GM19238 (cell line): ENCODE results near the gene HECTD1.
"Not testable (repeated sequence)": the region's sequence is repeated elsewhere in the genome, so short reads cannot be mapped to it uniquely, and the experiment has no call there.

Experiments used
- DNase-seq: peaks from one replicate; pipeline ENCODE4 v3.0.0; 2011; ENCODE audit warnings: low spot score; ENCODE audit not compliant: insufficient read length

Gene HECTD1

DNA sequence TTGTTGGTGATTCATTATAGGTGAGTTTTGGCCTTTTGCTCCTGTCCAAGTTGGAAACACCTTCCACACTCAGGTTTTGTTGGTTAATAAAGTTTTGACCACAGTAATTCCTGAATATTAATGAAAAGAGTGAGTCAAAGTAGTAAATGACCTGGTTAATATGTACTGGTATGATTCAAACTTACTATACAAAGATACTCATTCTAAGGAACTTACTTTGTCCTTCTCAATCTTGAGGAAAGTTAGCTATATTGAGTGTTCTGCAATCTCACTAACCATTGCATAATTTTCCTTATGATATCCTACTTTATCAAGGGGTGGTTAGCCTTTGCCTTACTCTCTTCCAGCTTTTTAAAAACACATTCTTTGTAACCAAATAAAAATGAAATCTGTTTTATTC lies 20.9 kb upstream of the HECTD1 start:
- DNase-seq: no peak

DNA sequence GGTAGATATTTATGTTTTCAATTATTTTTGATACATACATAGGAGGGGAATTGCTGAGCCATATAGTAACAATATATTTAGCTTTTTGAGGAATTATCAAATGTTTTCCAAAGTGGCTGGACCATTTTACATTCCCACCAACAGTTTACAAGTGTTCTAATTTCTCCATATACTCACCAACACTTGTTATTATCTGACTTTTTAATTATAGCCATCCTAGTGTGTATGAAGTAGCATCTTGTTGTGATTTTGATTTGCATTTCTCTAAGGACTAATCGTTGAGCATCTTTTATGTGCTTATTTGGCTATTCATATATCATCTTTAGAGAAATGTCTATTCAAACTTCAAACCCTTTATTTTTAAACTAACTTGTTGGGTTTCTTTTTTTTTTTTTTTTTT lies 17.2 kb upstream of the HECTD1 start:
- no peak for DNase-seq

DNA sequence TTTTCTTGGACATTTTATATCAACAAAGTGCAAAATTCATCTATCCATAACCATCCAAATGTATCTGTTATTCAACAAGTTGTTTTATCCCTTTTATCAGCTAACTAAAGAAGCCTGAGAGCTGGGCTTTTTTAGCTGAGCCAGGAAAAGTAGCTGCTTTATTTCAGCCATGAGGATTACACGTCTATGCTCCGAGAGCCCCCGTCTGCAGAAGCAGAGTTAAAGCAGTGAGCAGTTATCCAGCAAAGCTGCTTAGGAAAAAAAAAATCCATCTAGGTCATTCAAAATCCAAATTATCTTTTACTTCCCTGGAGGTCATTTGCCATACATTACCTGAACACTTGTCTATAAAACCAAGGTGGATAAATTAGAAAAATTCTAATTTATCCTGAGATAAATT lies 15.7 kb upstream of the HECTD1 start:
- DNase-seq: no peak

DNA sequence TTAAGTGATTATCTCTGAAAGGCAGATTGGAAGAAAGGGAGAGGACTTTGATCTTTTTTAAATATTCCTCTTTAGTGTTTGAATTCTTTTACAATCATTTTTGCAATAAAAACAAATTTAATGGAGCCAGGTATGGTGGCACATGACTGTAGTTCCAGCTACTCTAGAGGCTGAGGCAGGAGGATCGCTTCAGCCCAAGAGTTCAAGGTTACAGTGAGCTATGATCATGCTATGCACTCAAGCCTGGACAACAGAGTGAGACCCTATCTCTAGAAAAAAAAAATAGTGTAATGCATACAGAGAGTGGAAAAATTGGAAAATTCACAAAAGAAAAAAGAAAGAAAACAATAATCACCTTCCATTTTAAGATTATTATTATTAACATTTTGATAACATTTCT lies 15.2 kb upstream of the HECTD1 start:
- DNase-seq: no peak

DNA sequence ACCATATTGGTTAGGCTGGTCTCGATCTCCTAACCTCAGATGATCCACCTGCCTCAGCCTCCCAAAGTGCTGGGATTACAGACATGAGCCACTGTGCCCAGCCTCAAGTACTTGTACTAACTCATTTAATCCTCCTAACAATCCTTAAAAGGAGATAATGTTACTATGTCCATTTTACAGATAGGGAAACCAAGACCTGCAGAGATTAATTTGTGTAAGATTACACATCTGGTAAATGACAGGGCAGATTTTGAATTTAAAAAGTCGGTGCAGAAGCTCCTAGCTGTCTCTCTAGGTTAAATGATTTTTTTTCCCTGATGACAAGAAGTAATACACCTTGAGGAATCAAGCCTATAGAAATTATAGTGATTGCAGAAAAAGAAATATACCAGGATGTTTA lies 13.7 kb upstream of the HECTD1 start:
- no peak for DNase-seq

DNA sequence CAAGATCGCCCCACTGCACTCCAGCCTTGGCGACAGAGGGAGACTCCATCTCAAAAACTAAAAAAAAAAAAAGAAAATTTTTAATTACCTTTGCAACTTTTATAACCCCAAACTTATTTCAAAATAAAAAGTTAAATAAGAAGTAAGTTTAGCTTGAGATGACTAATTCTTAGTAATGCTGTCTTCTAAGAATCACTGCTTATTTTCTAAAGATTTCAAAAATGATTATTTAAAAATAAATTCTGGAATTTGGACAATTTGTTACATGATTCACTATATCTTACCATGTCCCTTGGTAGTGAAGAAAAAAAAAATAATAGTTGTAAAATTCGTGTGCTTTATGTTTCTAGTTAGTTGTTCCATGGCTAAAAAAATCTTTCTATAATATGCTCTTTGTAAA lies 11.6 kb upstream of the HECTD1 start:
- DNase-seq: no peak

DNA sequence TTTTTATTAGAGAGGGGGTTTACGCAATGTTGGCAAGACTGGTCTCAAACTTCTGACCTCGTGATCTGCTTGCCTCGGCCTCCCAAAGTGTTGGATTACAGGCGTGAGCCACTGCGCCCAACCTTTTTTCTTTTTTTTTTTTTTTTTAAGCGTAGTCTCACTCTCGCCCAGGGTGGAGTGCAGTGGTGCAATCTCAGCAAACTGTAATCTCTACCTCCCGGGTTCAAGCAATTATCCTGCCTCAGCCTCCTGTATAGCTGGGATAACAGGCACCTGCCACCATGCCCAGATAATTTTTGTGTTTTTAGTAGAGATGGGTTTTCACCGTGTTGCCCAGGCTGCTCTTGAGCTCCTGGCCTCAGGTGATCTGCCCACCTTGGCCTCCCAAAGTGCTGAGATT lies 8.8 kb upstream of the HECTD1 start:
- no peak for DNase-seq

DNA sequence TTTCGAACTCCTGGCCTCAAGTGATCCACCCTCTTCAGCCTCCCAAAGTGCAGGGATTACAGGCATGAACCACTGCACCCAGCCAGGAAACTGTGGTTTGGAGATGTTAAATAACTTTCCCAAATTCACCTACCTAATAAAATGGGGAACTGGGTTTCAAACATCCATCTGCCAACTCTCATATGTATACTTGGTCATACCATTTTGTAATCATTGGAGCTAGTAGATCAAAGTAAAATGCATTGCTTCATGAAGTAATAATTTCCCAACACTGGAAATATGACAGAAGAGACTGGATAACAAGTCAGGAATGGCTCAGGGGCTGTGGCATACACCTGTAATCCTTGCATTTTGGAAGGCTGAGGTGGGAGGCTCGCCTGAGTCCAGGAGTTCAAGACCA lies 5.3 kb upstream of the HECTD1 start:
- DNase-seq: no peak

DNA sequence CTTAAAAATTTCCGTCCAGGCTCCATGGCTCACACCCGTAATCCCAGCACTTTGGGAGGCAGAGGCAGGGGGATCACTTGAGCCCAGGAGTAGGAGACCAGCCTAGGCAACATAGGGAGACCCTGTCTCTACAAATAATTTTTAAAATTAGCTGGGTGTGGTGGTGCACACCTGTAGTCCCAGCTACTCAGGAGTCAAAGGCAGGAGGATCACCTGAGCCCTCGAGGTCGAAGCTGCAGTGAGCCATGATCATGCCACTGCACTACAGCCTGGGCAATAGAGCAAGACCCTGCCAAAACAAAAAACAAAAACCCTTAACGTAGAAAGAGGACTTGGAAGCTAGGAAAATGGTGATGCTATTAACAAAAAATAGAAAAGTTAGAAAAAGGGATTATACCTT lies 2.0 kb upstream of the HECTD1 start:
- no peak for DNase-seq

DNA sequence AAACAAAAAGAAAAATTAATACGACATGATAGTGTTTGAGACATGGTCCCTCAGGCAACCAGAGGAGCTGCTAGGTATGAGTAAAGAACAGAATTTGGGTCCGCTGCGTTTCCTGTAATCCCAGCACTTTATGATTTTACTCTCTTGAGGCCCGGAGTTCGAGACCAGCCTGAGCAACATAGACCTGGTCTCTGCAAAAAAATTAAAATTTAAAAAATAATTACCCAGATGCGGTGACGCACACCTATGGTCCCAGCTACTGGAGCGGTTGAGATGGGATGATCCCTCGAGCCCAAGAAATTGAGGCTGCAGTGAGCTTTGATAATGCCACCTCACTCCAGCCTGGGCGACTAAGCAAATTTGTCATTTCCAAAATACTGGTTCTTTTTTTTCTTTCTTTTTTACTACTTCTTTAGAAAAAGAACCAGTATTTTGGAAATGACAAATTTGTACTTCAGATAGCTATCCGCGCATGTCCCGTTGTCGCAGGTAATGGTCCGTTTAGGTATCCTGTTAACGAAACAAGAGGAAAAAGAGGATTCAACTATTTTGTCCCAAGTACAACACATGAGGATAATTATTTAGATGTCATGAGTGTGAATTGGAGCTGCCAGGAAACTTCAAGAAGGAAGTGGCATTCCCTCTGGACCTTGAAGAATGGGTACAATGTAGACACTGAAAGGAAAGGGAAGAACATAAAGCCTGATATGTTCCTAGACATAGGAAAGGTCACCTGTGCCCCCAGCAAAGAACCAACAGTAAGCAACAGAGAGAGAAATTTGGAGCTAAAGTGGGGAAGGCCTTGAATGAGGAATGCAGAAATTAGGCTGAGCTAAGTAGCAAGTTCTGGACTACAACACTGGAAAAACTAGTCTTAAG lies 1.2 kb upstream of the HECTD1 start:
- peak; percentile 23 for DNase-seq

DNA sequence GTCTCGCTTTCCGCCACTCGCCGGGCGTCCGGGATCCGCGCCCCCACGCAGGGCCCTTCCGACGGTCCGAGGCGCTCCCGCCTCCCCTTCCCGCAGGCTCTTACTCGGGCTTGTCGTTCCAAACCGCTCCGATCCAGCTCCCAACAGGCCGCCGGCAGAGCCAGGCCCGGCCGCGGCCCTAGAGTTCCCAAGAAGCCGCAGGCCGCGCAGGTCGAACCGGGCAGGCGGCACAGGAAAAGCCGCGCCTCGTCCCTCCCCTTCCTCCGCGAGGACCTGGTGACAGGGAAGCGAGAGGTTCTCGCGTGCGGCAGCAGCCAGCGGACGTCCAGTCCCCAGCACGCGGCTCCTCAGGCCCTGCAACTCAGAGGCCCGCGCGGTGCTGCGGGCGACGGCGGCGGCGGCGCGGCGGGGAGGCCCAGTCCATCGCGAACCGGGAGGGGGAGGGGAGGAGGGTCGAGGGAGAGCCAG lies 272 bp downstream of the HECTD1 start:
- DNase-seq: no peak

DNA sequence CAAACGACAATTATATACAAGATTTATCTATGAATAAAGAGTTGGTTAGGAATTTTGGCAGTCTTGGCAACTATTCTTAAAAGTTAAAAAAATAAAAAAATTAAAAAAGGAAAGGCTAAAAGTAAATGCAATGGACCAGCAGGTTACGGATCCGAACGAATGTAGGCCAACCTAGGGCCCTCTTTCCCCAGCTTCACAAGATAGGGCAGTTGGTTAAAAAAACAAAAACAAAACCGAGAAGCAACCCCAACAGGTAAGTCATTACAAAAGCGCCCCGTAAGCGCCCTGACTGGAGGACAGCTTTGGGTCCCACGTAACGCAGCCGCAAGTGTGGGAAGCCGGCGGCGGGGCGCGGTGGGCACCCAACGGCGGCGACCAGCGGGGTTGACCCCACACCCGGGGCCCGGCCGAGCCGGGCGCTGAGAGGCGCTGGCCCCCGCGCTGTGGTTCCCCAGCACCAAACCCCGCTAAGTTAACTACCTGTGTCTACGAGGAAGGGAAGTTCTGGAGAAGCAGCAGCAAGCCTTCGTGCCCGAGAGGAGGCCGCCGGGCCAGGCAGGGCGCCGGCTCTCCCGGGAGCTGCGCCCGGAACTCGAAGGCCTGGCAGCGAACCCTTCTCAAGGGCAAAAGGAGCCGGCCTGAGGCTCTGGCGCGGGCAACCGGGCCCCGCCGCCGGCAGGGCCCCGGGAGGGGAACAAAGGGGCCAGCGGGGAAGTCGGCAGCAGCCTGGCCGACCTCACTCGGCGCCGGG lies 882 bp downstream of the HECTD1 start:
- peak; percentile 36 for DNase-seq

DNA sequence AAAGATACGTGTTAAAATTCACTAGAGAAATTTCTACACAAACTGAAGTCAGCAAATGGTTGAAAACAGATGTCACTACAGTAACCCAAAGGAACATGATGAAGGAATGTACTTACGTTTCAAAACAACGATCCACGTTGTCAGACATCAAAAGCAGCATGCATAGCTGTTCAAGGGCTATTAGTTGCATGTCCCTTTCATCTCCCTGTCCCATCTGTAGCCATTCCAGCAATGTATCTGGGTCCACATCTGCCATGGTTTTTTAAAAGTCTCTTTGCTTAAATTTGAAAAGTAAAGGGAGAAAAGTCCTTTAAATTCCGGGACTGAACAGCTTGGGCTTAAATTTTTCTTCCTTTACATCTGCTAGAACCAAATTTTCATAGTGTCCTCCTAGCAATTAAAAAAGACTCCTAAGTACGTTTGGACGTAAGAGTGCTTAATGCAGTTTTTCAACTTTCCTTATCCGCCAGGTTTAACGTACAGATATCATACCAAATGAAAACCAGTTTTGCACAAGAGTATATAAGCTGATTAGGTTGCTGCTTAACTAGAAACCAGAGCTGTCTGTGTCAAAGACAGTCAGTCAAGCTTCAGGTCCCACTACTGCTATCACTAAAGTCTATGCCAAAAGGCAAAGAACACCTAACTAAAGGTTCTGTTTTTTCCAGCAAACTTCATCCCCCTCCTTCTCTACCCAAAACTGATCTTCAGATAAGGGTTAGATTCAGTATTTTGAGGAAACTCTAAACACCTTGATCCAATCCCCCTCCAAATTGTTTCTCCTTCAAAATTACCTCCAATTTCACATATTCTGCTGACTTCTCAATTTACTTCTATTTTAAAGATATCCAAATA lies 1.7 kb downstream of the HECTD1 start:
- DNase-seq: no peak

DNA sequence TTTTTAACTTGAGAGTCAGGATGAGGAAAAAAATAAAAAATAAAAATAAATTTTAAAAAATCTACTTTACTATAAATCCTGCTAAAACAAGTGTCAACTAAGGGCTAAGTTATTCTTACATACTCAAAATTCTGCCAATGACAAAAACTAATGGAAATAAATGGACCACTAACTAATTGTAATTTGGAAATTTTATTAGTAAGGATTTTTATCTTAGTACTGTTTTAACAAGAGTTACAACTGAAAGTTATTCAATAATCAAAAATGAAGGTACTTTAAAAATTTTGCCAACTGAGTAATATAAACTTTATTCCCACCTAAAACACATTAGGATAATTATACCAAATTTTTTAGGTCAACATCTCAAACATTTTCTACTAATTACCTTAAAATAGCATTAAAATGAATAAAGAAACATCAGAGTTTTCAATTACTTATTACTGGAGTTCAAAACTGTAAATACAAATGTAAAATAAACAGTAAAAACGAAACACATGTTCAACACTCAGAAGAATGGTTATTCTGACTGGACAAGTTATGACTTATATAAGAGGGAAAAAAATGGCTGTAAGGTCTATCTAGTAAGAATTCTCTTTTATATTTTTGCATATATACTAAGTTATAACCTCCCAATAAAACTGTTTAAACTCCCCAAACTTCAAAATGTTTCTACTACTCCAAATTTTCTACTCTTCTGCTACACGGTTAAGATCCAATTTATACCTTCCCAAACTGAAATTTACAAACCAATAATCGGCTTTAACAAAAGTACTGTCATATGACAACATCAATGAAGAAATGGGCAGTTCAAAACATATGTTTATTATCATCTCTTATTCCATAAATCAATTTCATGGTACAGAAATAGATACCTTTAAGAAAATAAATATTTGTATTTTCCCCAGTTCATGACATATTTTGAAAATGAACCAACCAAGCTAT lies 2.7 kb downstream of the HECTD1 start:
- DNase-seq: no peak

DNA sequence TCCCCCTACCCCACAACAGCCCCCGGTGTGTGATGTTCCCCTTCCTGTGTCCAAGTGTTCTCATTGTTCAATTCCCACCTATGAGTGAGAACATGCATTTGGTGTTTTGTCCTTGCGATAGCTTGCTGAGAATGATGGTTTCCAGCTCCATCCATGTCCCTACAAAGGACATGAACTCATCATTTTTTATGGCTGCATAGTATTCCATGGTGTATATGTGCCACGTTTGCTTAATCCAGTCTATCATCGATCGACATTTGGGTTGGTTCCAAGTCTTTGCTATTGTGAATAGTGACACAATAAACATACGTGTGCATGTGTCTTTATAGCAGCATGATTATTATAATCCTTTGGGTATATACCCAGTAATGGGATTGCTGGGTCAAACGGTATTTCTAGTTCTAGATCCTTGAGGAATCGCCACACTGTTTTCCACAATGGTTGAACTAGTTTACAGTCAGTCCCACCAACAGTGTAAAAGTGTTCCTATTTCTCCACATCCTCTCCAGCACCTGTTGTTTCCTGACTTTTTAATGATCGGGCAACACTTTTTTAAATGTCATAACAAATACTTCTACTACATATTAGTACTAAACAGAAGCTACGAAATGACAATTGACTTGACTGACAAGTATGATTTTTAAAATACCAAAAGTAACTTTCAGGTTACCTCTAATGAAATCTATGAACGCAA lies 3.5 kb downstream of the HECTD1 start:
- not testable (repeated sequence) for DNase-seq

DNA sequence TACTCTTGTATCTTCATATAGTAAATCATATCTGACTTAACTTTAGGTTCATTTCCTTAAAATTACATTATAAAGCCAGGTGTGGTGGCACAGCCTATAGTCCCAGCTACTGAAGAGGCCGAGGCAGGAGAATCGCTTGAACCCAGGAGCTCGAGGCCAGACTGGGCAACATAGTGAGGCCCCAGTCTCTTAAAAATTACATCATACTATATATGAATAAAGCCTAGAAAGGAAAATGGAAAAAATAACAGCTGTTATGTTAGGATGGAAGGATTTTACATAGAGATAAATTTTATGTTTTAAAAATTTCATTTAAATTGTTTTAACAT lies 4.2 kb downstream of the HECTD1 start:
- no peak for DNase-seq

DNA sequence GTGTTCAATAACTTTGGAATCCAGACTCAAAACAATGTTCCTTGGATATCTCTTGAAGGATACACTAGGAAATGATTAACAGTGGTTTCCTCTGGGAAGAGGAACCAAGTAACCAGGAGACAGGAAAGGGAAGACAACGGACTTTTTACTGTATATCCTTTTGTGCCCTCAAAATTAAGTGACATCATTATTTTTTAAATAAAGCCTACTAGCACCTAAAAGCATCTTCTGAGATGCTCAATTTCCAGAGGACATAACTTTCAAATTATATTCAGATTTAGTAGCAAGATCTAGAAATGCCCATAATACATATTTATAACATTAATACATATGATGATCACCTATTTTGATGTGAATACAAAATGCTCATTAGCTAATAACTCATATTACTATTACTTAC lies 6.5 kb downstream of the HECTD1 start:
- no peak for DNase-seq

DNA sequence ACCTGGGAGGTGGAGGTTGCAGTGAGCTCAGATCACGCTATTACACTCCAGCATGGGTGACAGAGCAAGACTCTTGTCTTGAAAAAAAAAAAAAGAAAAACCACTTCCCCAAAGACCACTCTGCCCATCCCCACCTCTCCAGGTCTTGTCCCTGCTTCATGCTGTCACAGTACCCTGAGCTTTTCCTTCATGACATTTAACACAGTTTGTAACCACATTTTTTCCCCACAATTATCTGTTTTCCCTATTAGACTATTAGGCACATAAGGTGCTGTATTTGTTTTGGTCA lies 6.9 kb downstream of the HECTD1 start:
- no peak for DNase-seq

DNA sequence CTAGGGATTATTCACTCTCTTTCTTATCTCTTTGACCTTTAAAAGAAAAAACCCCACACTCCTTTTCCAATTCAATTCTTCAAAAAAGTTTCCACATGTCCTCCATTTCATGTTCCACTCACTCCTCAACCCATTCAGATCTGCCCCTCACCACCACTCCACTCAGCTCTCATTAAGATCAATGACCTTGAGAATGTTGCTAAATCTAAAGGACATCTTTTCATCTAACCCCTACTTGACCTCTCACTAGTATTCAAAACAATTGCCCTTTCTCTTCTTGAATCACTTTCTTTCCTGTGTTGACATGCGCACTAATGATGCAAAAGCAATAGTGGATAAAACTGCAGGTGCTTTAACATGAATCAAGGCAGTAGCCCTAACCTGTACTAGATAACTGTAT lies 9.9 kb downstream of the HECTD1 start:
- no peak for DNase-seq

DNA sequence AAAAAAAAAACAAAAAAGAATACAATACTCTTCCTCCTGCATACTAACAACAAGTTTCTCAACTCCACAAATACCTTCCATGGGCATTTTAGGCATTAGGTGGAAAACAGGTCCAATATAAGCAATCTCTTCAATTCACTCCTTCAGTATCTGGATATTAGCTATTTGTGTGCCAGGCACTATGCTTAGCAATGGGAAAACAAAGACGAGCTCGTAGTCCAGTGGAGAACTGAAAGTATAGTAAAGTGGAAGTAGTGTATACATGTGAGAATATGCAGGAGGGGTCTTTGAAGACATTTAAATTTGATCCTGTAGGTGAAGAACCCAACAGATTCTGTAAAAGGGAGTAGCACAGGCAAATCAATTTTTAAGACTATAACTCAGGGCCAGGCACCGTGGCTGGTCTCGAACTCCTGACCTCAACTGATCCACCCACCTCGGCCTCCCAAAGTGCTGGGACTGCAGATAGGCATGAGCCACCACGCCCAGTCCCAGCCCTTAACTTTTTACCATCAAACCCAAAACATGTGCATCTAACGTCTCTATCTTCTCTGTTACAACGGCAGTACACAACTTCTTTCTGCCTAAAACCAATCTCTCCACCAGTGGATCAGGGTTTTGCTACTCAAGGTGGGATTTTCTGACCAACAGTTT lies 10.6 kb downstream of the HECTD1 start:
- no peak for DNase-seq
